ENCODE data around the gene BCR. TPM values are rescaled to one million over a fixed set of nuclear protein-coding genes. Genes with fewer than 3 reads are reported as not detected.

BCR gene
- total and polyA plus RNA-seq, 2 of the 8 experiments (the other 6 are each of a cell fraction or from before 2014, with no cell fraction given) = 66.7 to 130 TPM

DNA sequence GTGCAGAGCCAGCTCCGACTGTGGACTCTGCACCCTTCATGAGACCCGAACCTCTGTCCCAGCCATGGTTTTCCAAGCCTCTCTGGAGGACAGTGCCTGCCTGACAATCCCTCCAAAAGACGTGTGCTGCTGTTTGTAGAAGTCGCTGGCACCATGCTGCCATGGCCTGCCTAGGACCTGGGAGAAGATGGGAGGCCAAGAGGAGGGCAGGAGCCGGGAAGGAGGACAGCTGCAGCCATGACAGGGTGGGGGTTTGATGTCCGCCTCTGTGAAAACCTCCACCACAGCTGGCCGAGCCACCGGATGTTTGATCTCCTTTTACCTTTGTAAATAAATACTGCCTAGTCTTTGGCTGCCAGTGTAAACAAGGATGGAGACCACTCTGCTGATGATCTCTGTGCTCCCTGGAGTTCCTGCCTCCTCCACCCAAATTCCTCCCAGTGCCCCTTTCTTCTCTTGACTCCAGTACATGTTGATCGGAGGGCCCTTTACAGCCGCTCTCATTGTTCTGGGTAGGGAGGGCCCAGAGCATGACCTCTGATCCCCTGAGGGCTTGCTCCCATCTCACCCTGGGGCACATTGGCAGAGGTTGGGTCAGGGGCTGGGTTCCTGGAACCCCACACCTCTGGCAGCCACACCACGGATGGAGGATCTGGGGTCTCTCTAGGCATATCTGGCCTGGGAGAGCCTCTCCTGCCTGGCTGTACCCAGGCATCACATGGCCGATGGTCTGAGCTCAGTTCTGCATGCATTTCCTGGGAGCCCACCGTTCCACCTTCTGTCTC is 66.9 kb downstream of the BCR start:
- Histone ChIP-seq H2BK12ac (ENCODE audit: low read depth, low read length) (peak overlapping the region; percentile 65; the same call in 1 of the 2 replicates), H2BK15ac (ENCODE audit: low read length) (peak overlapping the region; percentile 77; the same call in 1 of the 2 replicates), H3K79me2 (ENCODE audit: control insufficient read depth in 1 of 2, insufficient read depth in 2 of 2, low read length in 2 of 2) (peaks cover 4 to 88% of the 10 kb centered on the region in 2 experiments), H3K18ac (ENCODE audit: extremely low read depth, low read length) (peak overlapping the region; percentile 48; the same call in 1 of the 2 replicates), H4K5ac (ENCODE audit: insufficient read length, low read depth, low read length) (no peak overlapping the region), H3K79me1 (ENCODE audit: low read depth, low read length) (peaks cover 20% of the 10 kb centered on the region), H4K20me1 (replicated peaks in 1 of 2; ENCODE audit: control insufficient read depth in 1 of 2, insufficient read depth in 2 of 2, low read length in 2 of 2) (peaks cover 0 to 3% of the 10 kb centered on the region in 2 experiments), H3K23ac (ENCODE audit: insufficient read length) (no peak overlapping the region), H3K36me3 (ENCODE audit: control insufficient read depth in 2 of 4, insufficient read depth in 4 of 4, low read length in 3 of 4) (no peaks in the 10 kb centered on the region), H4K8ac (ENCODE audit: extremely low read depth, insufficient read depth, low read length) (no peak overlapping the region), H2AK5ac (ENCODE audit: low read depth, low read length) (peak overlapping the region; percentile 4), H2BK5ac (ENCODE audit: low read depth, low read length) (peak overlapping the region; percentile 82), H3K56ac (replicated peaks; ENCODE audit: insufficient read length, low read depth, low read length) (no peak overlapping the region), H3K9me3 (ENCODE audit: insufficient read depth in 2 of 2, low read depth in 1 of 2, low read length in 1 of 2) (no peaks in the 10 kb centered on the region), H3K4me1 (replicated peaks in 1 of 4; ENCODE audit: control insufficient read depth in 3 of 4, insufficient read depth in 4 of 4, low read length in 3 of 4) (peaks cover 27 to 47% (median 37%) of the 10 kb centered on the region in 4 experiments), H3K14ac (ENCODE audit: insufficient read length) (no peak overlapping the region), H3K27ac (ENCODE audit: low read depth, low read length) (no peak overlapping the region), H3K9ac (replicated peaks in 1 of 4; ENCODE audit: extremely low read depth in 1 of 4, low read depth in 3 of 4, low read length in 3 of 4) (no peak overlapping the region), H3K4me3 (ENCODE audit: extremely low read depth in 1 of 4, insufficient read depth in 2 of 4, low read depth in 3 of 4, low read length in 4 of 4) (no peak overlapping the region), H2BK20ac (ENCODE audit: low read length) (peak overlapping the region; percentile 44; the same call in 1 of the 2 replicates), H3K27me3 (replicated peaks in 1 of 4; ENCODE audit: control insufficient read depth in 3 of 4, extremely low read depth in 1 of 4, insufficient read depth in 3 of 4, low read length in 3 of 4) (no peaks in the 10 kb centered on the region), H3K4ac (replicated peaks; ENCODE audit: insufficient read length, low read depth, low read length) (peak overlapping the region; percentile 29), H4K91ac (replicated peaks; ENCODE audit: insufficient read length, low read length) (peak overlapping the region; percentile 48), H3K23me2 (ENCODE audit: low read depth, low read length) (peaks cover 4% of the 10 kb centered on the region; the same call in 1 of the 2 replicates), H2AFZ (ENCODE audit: low read length) (no peak overlapping the region), H2BK120ac (replicated peaks; ENCODE audit: low read depth, low read length) (peak overlapping the region; percentile 23), H3K4me2 (ENCODE audit: insufficient read depth in 1 of 2, low read depth in 2 of 2, low read length in 2 of 2) (no peak overlapping the region)
- FAIRE-seq (no peak), DNase-seq (ENCODE audit: low read depth in 1 of 2, low spot score in 2 of 2) (no peak)
- 87% methylated on average over 13 of the region's 13 CpGs; no CpG with 5 or more reads in 1 of the 2 experiments for WGBS, 2 experiments (ENCODE audit: extremely low coverage in 1 of 2, insufficient coverage in 1 of 2, insufficient read length in 1 of 2, insufficient replicate concordance in 2 of 2, low coverage in 1 of 2, low lambda C conversion rate in 2 of 2, missing lambda C conversion rate in 1 of 2)
- ChIA-PET POLR2A (ENCODE audit: partially characterized antibody) (interaction anchor here (1.0 to 1.6 kb wide), 2 partner anchors 10 to 18 kb away, joined by 3 to 9 read pairs; no protein-coding TSS in a partner anchor), CTCF (ENCODE audit: partially characterized antibody) (interaction anchor here (0.5 to 2.0 kb wide), 5 partner anchors 14 to 73 kb away, joined by 3 to 4 read pairs (median 3); no protein-coding TSS in a partner anchor)
- no peak for TF ChIP-seq ASH2L (IDR thresholded peaks at IDR 0.05; ENCODE audit: low read length)
- TF ChIP-seq SAP30 (IDR thresholded peaks at IDR 0.05; ENCODE audit: insufficient read depth, insufficient replicate concordance, low read length) = no peak
- TF ChIP-seq RNF2 (IDR thresholded peaks at IDR 0.05; ENCODE audit: borderline replicate concordance, low read depth, low read length, missing control alignments, poor library complexity, severe bottlenecking) = no peak
- TF ChIP-seq RFX5 (IDR thresholded peaks at IDR 0.05; ENCODE audit: borderline replicate concordance, low read depth, low read length) = no peak

Data from H1 (cell line).